A673 (cell line): Measurements from ENCODE around the gene TBC1D25. TPM values are rescaled to one million over a fixed set of nuclear protein-coding genes. Genes with fewer than 3 reads are reported as not detected.

Experiments
- BruUV-seq: library from RNA; stranded (reverse); fragments of 400-500 nt; replicated peaks from 2 replicates; lab custom pipeline; 2021; lab: Mats Ljungman, UMichigan
- CTCF ChIA-PET: fragments of 300-600 bp; sonication (Branson Sonifier 250); formaldehyde crosslinking; loops from one replicate; lab custom pipeline; 2022; ENCODE audit warnings: antibody characterized with exemption; lab: Charles Lee
- POLR2A ChIA-PET: fragments of 300-600 bp; sonication (Branson Sonifier 250); formaldehyde crosslinking; loops from one replicate; lab custom pipeline; 2022; ENCODE audit warnings: antibody characterized with exemption; ENCODE audit not compliant: low non-redundant PET; lab: Charles Lee
- DNase-seq: peaks from one replicate; pipeline ENCODE4 v3.0.0-alpha.2; 2015; ENCODE audit warnings: low spot score
- H3K27ac ChIP-seq: fragments of 200-600 bp; sonication (generic); 2 replicates; pipeline ENCODE4 v1.5.1; 2016; ENCODE audit warnings: mixed run types, low read depth, mild to moderate bottlenecking, mixed read lengths, antibody characterized with exemption, low read length; ENCODE audit not compliant: poor library complexity, severe bottlenecking
- H3K27me3 ChIP-seq: fragments of 200-600 bp; sonication (generic); replicated peaks from 2 replicates; pipeline ENCODE4 v1.6.1; 2017; ENCODE audit warnings: mixed run types, low read depth, mild to moderate bottlenecking, mixed read lengths, antibody characterized with exemption, low read length; ENCODE audit not compliant: insufficient read depth, poor library complexity
- H3K36me3 ChIP-seq: fragments of 200-600 bp; sonication (generic); 2 replicates; pipeline ENCODE4 v1.6.1; 2016; ENCODE audit warnings: mixed run types, mild to moderate bottlenecking, mixed read lengths, antibody characterized with exemption, low read length; ENCODE audit not compliant: insufficient read depth, poor library complexity, severe bottlenecking
- H3K4me1 ChIP-seq: fragments of 200-600 bp; sonication (generic); 2 replicates; pipeline ENCODE4 v1.6.1; 2017; ENCODE audit warnings: mixed run types, mild to moderate bottlenecking, mixed read lengths, antibody characterized with exemption, low read length; ENCODE audit not compliant: insufficient read depth, poor library complexity, severe bottlenecking
- H3K4me3 ChIP-seq: fragments of 200-600 bp; sonication (generic); 2 replicates; pipeline ENCODE4 v1.5.1; 2016; ENCODE audit warnings: low read depth, mixed run types, mild to moderate bottlenecking, mixed read lengths, low read length; ENCODE audit not compliant: poor library complexity, severe bottlenecking
- H3K9me3 ChIP-seq: fragments of 200-600 bp; sonication (generic); 2 replicates; pipeline ENCODE4 v1.6.1; 2016; ENCODE audit warnings: mixed run types, low read depth, mild to moderate bottlenecking, mixed read lengths, antibody characterized with exemption, low read length; ENCODE audit not compliant: poor library complexity, severe bottlenecking
- EZH2 ChIP-seq: fragments of 200-600 bp; sonication (generic); IDR thresholded peaks from 2 replicates; pipeline ENCODE4 v1.6.1; 2017; ENCODE audit warnings: borderline replicate concordance, low read depth, mild to moderate bottlenecking, mixed read lengths, antibody characterized with exemption, low read length; ENCODE audit not compliant: poor library complexity, severe bottlenecking
- intact Hi-C: fragments of 100-400 bp; cut with micrococcal nuclease; formaldehyde crosslinking; loops from one replicate; pipeline ENCODE4 v1.10.0; 2022; ENCODE audit not compliant: unreplicated experiment
- total RNA-seq: library from RNA; stranded (reverse); gene quantifications from 2 replicates; pipeline ENCODE4 v1.2.3, GENCODE V29; 2021
- TF ChIP-seq, protein P1 (sequence below): fragments of 300-800, 200-600 bp; sonication (generic); conservative IDR thresholded peaks from 2 replicates; pipeline ENCODE4 v1.5.1; 2017; ENCODE audit warnings: low read depth, mild to moderate bottlenecking, antibody characterized with exemption, low read length, moderate library complexity, mixed read lengths

Gene TBC1D25
- total RNA-seq, 1 experiment from 2014 or later, result 10.8 TPM

DNA sequence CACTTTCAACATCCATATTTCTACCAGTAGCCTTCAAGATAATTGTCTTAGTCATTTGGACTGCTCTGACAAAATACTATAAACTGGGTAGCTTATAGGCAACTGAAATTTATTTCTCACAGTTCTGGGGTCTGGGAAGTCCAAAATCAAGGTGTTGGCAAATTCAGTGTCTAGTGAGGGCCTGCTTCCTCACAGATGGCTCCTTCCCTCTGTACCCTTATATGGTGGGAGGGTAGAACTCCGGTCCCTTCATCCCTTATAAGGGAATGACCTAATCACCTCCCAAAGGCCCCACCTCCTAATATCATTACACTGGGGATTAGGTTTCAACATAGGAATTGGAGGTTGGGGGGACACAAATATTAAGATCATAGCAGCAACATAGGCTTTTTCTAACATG is 7.4 kb upstream of the TBC1D25 start:
- no peaks in the 10 kb centered on the region for H3K4me1 ChIP-seq
- no peak overlapping the region for H3K4me3 ChIP-seq
- H3K36me3 ChIP-seq, result peaks cover 9% of the 10 kb centered on the region
- no peak overlapping the region for H3K27ac ChIP-seq
- no peak for DNase-seq
- ChIA-PET CTCF (no interaction called here), POLR2A (no interaction called here)
- TF ChIP-seq EZH2, result no peak
- TF ChIP-seq, protein P1, sequence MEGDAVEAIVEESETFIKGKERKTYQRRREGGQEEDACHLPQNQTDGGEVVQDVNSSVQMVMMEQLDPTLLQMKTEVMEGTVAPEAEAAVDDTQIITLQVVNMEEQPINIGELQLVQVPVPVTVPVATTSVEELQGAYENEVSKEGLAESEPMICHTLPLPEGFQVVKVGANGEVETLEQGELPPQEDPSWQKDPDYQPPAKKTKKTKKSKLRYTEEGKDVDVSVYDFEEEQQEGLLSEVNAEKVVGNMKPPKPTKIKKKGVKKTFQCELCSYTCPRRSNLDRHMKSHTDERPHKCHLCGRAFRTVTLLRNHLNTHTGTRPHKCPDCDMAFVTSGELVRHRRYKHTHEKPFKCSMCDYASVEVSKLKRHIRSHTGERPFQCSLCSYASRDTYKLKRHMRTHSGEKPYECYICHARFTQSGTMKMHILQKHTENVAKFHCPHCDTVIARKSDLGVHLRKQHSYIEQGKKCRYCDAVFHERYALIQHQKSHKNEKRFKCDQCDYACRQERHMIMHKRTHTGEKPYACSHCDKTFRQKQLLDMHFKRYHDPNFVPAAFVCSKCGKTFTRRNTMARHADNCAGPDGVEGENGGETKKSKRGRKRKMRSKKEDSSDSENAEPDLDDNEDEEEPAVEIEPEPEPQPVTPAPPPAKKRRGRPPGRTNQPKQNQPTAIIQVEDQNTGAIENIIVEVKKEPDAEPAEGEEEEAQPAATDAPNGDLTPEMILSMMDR, result no peak
- H3K9me3 ChIP-seq, result no peaks in the 10 kb centered on the region
- intact Hi-C loops, result no loop called here
- H3K27me3 ChIP-seq, result no peaks in the 10 kb centered on the region
- no TSS peak for BruUV-seq

DNA sequence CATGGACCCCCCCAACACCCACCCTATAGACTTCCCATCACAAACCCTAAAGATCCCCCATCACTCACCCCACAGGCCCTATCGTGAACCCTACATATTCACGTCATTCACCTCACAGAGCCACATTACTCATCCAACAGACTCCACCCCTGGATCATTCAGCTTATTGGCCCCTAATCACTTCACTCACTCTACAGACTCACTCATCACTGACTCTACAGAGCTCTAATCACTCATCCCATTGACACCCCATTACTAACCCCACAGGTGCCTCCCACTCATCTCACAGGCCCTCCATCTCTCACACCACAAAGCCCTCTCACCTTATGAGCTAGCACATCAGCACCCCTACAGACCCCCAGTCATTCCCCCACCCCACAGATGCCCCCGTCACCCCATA is 6.3 kb upstream of the TBC1D25 start:
- Histone ChIP-seq H3K27me3 (no peaks in the 10 kb centered on the region), H3K27ac (no peak overlapping the region), H3K4me3 (no peak overlapping the region), H3K9me3 (no peaks in the 10 kb centered on the region), H3K36me3 (peaks cover 5% of the 10 kb centered on the region), H3K4me1 (no peaks in the 10 kb centered on the region)
- no peak for DNase-seq
- POLR2A ChIA-PET, result no interaction called here
- intact Hi-C loops, result no loop called here
- CTCF ChIA-PET, result no interaction called here
- TF ChIP-seq EZH2, result no peak
- TF ChIP-seq, protein P1, result no peak
- no TSS peak for BruUV-seq

DNA sequence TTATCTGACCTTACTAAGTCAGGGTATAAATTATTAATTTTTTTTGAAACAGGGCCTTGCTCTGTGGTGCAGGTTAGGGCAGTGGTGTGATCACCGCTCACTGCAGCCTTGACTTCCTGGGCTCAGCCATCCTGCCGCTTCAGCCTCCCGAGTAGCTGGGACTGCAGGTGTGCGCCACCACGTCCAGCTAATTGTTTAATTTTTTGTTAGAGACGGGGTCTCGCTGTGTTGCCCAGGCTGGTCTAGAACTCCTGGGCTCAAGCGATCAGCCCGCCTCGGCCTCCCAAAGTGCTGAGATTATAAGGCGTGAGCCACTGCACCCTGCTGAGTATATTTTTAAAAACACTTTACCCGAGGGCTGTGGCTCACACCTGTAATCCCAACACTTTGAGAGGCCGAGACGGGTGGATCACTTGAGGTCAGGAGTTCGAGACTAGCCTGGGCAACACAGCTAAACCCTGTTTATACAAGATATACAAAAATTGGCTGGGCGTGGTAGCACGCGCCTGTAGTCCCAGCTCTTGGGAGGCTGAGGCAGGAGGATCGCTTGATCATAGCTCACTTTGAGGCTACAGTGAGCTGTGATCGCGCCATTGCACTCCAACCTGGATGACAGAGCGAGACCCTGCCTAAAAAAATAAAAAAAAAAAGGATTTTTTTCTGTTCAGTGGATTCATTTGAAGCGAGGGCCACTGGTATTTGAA is 721 bp upstream of the TBC1D25 start:
- Histone ChIP-seq H3K36me3 (no peaks in the 10 kb centered on the region), H3K4me1 (no peaks in the 10 kb centered on the region), H3K27ac (no peak overlapping the region), H3K27me3 (no peaks in the 10 kb centered on the region), H3K9me3 (no peaks in the 10 kb centered on the region), H3K4me3 (no peak overlapping the region)
- POLR2A ChIA-PET, result no interaction called here
- DNase-seq, result no peak
- no TSS peak for BruUV-seq
- CTCF ChIA-PET, result interaction anchor here (0.6 to 0.7 kb wide), 4 partner anchors 143 to 254 kb away, joined by 5 to 6 read pairs (median 6); no protein-coding TSS in a partner anchor
- intact Hi-C loops, result no loop called here
- TF ChIP-seq, protein P1, result no peak
- TF ChIP-seq EZH2, result no peak
